NCI-H345 treated with DMSO at 0.1 percent for 48 hours (cell line): ENCODE data around the gene SSH3.

Experiments
- DNase-seq: peaks from one replicate; lab custom pipeline; 2025; ENCODE audit not compliant: unreplicated experiment; lab: John Stamatoyannopoulos, UW

Gene SSH3

GRCh38 chr11:67278939-67279588, 24.3 kb upstream of the SSH3 start:
- no peak for DNase-seq

- no peak for DNase-seq
Measured at GRCh38 chr11:67279589-67280340, 23.6 kb upstream of the SSH3 start.

GRCh38 chr11:67280341-67280787, 23.0 kb upstream of the SSH3 start:
- no peak for DNase-seq

DNA sequence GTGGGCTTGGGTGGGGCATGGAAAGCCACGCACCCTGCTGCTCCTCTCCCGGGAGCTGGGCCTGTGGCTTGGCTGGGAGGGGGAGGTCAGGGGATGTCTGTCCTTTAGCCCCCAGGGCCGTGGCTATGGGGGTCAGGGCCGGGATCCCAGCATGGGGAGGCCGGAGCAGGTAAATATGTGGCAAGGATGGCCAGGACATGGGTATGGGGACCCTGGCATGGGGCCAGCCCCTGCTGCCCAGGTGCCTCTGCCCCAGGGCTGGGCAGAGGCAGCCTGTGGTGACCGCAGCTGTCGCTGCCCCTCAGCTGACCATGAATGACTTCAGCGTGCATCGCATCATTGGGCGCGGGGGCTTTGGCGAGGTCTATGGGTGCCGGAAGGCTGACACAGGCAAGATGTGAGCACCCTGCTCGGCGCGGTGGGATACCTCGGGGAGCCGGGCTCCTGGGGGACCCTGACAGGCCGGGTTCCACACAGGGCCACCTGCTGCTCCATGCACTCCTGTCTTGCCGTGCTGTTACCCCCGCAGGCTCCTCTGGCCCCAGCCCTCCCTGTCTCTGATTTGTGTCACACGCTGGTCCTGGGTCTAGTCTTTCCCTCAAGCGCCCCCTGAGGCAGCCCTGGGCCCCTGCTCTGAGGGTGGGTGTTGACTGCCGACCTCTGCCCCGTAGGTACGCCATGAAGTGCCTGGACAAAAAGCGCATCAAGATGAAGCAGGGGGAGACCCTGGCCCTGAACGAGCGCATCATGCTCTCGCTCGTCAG, 22.4 kb upstream of the SSH3 start:
- DNase-seq, result no peak

GRCh38 chr11:67281552-67282150, 21.7 kb upstream of the SSH3 start:
- no peak for DNase-seq

DNA sequence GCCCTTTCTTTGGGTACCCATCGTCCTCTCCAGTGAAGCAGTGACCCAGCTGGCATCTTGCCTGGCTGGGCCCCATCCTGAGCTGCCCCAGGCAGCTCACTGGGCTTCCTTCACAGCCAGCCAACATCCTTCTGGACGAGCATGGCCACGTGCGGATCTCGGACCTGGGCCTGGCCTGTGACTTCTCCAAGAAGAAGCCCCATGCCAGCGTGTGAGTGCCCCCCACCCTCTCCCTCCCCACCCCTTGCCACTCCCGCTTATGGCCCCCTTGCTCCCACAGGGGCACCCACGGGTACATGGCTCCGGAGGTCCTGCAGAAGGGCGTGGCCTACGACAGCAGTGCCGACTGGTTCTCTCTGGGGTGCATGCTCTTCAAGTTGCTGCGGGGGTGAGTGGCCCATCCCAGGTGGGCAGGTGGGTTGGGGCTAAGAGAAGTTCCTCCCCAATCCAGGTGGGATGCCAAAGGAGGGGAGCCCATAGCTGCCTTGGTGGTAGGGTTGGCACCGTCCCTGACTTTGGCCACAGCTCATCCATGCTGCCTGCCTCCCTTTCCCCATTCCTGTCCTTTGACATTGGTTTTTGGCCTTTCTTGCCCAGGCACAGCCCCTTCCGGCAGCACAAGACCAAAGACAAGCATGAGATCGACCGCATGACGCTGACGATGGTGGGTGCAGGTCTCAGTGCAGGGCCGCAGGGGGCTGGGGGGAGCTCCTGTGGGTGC, 21.0 kb upstream of the SSH3 start:
- no peak for DNase-seq

DNA sequence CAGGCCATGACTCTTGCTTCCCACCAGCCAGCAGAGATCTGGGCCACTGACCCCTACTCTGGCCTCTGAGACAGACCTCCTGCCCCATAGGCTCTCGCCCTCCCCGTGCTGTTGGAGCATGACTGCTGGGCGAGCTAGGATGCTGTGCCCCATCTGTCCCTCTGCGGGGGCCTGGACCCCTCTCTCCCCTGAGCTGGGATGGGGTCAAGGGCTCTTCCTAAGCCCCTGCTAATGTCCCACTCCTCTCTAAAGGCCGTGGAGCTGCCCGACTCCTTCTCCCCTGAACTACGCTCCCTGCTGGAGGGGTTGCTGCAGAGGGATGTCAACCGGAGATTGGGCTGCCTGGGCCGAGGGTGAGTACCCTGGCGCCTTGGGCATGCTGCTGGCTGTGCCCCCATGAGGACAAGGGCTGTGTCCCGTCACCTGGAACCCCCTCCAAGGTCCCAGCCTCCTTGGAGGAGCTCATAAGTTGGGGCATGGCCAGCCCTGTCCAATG, 20.4 kb upstream of the SSH3 start:
- no peak for DNase-seq

DNA sequence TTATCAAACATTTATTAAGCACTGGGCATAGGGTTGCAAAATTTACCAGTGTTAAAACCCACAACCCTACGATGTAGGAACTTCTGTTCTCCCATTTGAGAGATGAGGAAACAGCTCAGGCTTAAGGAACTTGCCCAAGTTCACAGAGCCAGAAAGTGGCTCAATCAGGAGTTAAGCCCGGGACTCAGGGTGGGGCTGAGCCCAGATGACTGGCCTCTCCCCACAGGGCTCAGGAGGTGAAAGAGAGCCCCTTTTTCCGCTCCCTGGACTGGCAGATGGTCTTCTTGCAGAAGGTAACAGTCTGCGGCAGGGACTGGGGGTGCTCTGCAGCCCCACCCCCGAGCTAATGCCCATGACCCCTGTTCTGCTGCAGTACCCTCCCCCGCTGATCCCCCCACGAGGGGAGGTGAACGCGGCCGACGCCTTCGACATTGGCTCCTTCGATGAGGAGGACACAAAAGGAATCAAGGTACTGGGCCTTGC, 19.8 kb upstream of the SSH3 start:
- no peak for DNase-seq

GRCh38 chr11:67284811-67285540, 18.4 kb upstream of the SSH3 start:
- DNase-seq, result no peak

DNA sequence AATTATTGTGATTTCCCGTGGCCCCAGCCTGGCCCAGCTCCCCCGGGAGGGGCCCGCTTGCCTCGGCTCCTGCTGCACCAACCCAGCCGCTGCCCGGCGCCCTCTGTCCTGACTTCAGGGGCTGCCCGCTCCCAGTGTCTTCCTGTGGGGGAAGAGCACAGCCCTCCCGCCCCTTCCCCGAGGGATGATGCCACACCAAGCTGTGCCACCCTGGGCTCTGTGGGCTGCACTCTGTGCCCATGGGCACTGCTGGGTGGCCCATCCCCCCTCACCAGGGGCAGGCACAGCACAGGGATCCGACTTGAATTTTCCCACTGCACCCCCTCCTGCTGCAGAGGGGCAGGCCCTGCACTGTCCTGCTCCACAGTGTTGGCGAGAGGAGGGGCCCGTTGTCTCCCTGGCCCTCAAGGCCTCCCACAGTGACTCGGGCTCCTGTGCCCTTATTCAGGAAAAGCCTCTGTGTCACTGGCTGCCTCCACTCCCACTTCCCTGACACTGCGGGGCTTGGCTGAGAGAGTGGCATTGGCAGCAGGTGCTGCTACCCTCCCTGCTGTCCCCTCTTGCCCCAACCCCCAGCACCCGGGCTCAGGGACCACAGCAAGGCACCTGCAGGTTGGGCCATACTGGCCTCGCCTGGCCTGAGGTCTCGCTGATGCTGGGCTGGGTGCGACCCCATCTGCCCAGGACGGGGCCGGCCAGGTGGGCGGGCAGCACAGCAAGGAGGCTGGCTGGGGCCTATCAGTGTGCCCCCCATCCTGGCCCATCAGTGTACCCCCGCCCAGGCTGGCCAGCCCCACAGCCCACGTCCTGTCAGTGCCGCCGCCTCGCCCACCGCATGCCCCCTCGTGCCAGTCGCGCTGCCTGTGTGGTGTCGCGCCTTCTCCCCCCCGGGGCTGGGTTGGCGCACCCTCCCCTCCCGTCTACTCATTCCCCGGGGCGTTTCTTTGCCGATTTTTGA, 17.5 kb upstream of the SSH3 start:
- no peak for DNase-seq

DNA sequence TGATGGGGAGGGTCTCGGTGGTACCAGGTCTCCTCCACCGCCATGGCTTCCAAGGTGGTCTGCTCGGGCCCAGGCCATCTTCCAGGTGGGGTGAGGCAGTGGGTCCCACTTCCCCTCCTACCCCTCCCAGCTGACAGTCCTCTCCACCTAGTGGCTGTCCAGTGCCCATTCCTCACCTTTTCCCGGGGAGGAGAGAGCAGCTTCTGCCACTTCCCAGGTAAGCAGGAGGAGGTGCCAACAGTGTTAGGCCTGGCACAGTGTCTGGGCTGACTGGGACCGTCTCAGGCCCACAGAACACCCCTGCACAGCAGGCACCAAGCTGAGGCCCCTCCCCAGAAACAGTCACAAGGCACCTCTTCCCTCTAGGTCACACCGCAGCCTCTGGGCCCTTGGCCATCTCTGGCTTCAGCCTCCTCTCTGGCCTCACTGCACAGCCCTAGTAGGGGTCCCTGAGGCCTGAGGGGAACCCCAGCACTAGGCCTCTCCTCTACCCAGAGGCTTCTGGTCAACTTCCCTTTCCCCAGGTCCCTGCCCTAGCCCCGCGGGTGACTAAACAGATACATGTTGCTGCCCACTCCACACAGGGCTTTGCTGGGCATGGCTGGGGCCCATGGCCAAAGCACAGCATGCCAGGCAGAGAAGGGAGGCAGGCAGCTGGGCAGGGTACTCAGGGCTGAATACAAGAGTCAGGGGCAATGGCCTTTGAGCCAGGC, 16.6 kb upstream of the SSH3 start:
- DNase-seq, result no peak

DNA sequence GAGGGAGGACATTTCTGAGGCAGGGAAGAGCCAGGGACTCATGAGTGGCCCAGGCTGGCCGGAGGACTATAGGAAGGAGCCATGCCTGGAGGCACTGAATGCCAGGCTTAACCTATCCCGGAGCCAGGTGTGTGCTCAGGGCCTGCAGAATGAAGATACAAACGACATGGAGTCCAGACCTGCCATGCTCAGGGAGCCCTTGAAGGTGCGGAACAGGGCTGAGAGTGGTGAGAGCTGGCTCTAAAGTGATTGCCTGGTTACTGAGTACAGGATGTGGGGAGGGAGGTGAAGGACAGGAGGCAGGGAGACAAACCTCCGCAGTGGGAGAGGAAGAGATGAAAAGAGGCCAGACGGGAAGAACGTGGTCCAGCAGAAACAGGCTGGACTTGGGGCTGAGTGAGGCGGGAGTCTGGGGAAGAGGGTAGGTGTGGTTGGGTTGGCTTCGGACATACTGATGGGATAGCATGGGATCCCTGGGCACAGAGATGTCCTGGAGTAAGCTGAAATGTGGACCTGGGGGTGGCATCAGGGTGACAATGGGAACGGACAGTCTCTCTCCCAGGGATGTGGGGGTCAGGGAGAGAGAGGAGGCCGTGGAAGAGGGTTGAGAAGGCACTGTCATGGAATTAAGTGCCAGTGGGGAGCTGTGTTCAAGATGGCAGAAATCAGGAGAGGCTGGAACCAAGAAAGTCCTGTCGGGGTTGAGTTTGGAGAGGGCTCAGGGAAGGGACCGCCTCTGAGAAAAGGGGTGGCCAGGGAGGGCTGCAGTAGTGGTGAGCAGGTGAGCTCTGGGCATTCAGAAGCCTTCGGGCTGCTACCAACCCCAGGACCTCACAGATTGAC, 15.8 kb upstream of the SSH3 start:
- DNase-seq, result no peak

DNA sequence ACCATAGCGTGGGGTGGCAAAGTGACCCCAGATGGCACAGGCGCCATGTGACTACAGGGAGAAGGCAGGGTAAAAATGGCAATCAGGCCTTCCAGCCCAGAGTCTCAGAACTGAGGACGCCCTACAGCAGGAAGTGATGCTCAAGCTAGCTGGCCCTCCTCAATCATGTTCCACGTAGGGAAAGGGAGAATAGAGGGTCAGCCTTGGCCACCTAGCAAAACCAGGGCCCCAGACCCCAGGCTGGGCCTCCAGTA, 15.2 kb upstream of the SSH3 start:
- DNase-seq, result no peak

GRCh38 chr11:67288452-67289225, 14.7 kb upstream of the SSH3 start:
- peak; percentile 69 for DNase-seq

- DNase-seq, result peak; percentile 46
Measured at GRCh38 chr11:67289226-67289650, 14.1 kb upstream of the SSH3 start, which contains the start of gene ANKRD13D. ANKRD13D (plus strand) TSS chr11:67289303; CDS start chr11:67289461, 158 bp downstream.

DNA sequence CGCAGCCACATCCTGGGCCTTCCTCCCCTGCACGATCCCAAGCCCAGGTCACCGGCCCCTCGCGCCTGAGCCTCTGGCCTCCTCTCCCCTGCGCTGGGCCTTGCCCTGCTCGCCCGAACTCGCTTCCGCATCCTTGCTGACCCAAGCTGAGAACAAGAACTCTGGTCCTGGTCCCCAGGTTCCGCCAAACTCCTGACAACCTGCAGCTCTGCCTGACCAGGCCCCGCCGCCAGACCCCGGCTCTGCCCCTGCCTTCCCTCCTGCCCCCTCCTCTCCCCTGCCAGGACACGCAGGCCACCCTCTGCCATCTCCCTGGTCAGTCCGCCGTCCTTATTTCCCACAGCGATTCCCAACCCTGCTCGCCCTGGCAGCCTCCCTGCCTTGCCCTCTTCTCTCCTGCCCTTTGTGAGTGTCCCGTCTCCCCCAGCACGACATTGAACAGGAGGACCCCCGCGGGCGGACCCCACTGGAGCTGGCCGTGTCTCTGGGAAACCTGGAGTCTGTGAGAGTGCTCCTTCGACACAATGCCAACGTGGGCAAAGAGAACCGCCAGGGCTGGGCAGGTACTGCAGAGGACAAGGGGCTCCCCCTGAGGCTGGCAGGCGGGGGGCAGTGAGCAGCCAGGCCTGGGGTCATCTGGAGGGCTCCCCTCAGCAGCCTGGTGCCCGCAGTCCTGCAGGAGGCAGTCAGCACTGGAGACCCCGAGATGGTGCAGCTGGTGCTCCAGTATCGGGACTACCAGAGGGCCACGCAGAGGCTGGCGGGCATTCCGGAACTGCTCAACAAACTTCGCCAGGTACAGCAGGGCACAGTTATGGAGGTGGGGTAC, 13.5 kb upstream of the SSH3 start:
- no peak for DNase-seq
